IMR-90 (cell line): ENCODE measurements around the gene CMSS1. TPM values are rescaled to one million over a fixed set of nuclear protein-coding genes. Genes with fewer than 3 reads are reported as not detected.

Experiments used
- ATAC-seq: fragments of 200-7000 bp; cut with Tn5 transposase; 2 replicates; pipeline ENCODE4 v1.9.1; 2020; ENCODE audit warnings: low read depth, mild to moderate bottlenecking, moderate library complexity
- BruUV-seq: library from RNA; stranded (reverse); fragments of 400-500 nt; replicated peaks from 2 replicates; lab custom pipeline; 2021; lab: Mats Ljungman, UMichigan
- CTCF ChIA-PET: fragments of 300-600 bp; formaldehyde crosslinking; extraction: SDS; loops from one replicate; lab custom pipeline; 2021; ENCODE audit warnings: antibody characterized with exemption; lab: Yijun Ruan, JAX
- POLR2A ChIA-PET: fragments of 300-600 bp; sonication (Branson Sonifier 250); formaldehyde crosslinking; loops from one replicate; lab custom pipeline; 2022; ENCODE audit warnings: antibody characterized with exemption; ENCODE audit not compliant: unreplicated experiment; lab: Charles Lee
- DNase-seq: peaks from one replicate; pipeline ENCODE4 v3.0.0; 2013
- H2AFZ ChIP-seq: replicated peaks from 2 replicates; pipeline ENCODE3; 2013; ENCODE audit warnings: low read length, mild to moderate bottlenecking; ENCODE audit not compliant: poor library complexity
- H2AK5ac ChIP-seq: 2 replicates; pipeline ENCODE4 v1.6.1; 2013; ENCODE audit warnings: low read depth, low read length, inconsistent platforms
- H2AK9ac ChIP-seq: replicated peaks from 2 replicates; pipeline ENCODE3; 2013; ENCODE audit warnings: mild to moderate bottlenecking, low read depth, low read length, moderate library complexity; ENCODE audit not compliant: poor library complexity
- H2BK120ac ChIP-seq: 2 replicates; pipeline ENCODE4 v1.6.1; 2013; ENCODE audit warnings: low read depth, low read length, inconsistent platforms
- H2BK15ac ChIP-seq: 3 replicates; pipeline ENCODE4 v1.6.1; 2013; ENCODE audit warnings: low read depth, low read length, inconsistent platforms
- H2BK20ac ChIP-seq: 2 replicates; pipeline ENCODE4 v1.6.1; 2013; ENCODE audit warnings: low read depth, mild to moderate bottlenecking, inconsistent platforms, low read length, moderate library complexity
- H2BK5ac ChIP-seq: 2 replicates; pipeline ENCODE4 v1.6.1; 2013; ENCODE audit warnings: mild to moderate bottlenecking, low read depth, low read length, inconsistent platforms; ENCODE audit not compliant: poor library complexity, severe bottlenecking
- H3K14ac ChIP-seq: replicated peaks from 2 replicates; pipeline ENCODE4 v1.6.1; 2013; ENCODE audit warnings: low read depth, low read length, inconsistent platforms
- H3K18ac ChIP-seq: 2 replicates; pipeline ENCODE4 v1.6.1; 2013; ENCODE audit warnings: low read depth, low read length, control low read depth
- H3K23ac ChIP-seq: 2 replicates; pipeline ENCODE4 v1.6.1; 2013; ENCODE audit warnings: low read depth, low read length, inconsistent platforms
- H3K27ac ChIP-seq: 2 replicates; pipeline ENCODE4 v1.5.1; 2013; ENCODE audit warnings: mild to moderate bottlenecking, control low read depth, low read length; ENCODE audit not compliant: insufficient read depth
- H3K27me3 ChIP-seq: 2 replicates; pipeline ENCODE4 v1.6.1; 2013; ENCODE audit warnings: low read length; ENCODE audit not compliant: control insufficient read depth, insufficient read depth
- H3K36me3 ChIP-seq: 2 replicates; pipeline ENCODE4 v1.6.1; 2013; ENCODE audit warnings: low read length, mixed read lengths; ENCODE audit not compliant: control insufficient read depth, insufficient read depth
- H3K4ac ChIP-seq: 2 replicates; pipeline ENCODE4 v1.6.1; 2013; ENCODE audit warnings: low read depth, low read length, inconsistent platforms
- H3K4me1 ChIP-seq: 2 replicates; pipeline ENCODE4 v1.6.1; 2013; ENCODE audit warnings: low read length, mixed read lengths; ENCODE audit not compliant: control insufficient read depth, insufficient read depth
- H3K4me2 ChIP-seq: 2 replicates; pipeline ENCODE4 v1.6.1; 2013; ENCODE audit warnings: low read depth, mild to moderate bottlenecking, control low read depth, low read length, moderate library complexity
- H3K4me3 ChIP-seq: 2 replicates; pipeline ENCODE4 v1.5.1; 2013; ENCODE audit warnings: low read depth, mild to moderate bottlenecking, control low read depth, low read length, moderate library complexity; ENCODE audit not compliant: insufficient read depth
- H3K56ac ChIP-seq: 2 replicates; pipeline ENCODE4 v1.6.1; 2013; ENCODE audit warnings: low read length, inconsistent platforms; ENCODE audit not compliant: insufficient read depth; ENCODE audit errors: extremely low read depth
- H3K79me1 ChIP-seq, 2 experiments: 2 replicates each; pipeline ENCODE4 v1.6.1; 2013; ENCODE audit warnings: low read length in 2 of 2, inconsistent platforms in 1 of 2, low read depth in 1 of 2
- H3K9ac ChIP-seq: 2 replicates; pipeline ENCODE4 v1.6.1; 2013; ENCODE audit warnings: low read depth, low read length, control low read depth
- H3K9me1 ChIP-seq: 2 replicates; pipeline ENCODE4 v1.6.1; 2013; ENCODE audit warnings: low read length, inconsistent platforms; ENCODE audit not compliant: insufficient read depth
- H3K9me3 ChIP-seq: 2 replicates; pipeline ENCODE4 v1.6.1; 2013; ENCODE audit warnings: low read length; ENCODE audit not compliant: control insufficient read depth, insufficient read depth
- H4K20me1 ChIP-seq: 2 replicates; pipeline ENCODE4 v1.6.1; 2013; ENCODE audit warnings: low read length, inconsistent platforms; ENCODE audit not compliant: insufficient read depth
- H4K5ac ChIP-seq: 2 replicates; pipeline ENCODE4 v1.6.1; 2013; ENCODE audit warnings: mild to moderate bottlenecking, low read depth, low read length, control low read depth
- H4K8ac ChIP-seq, 2 experiments: 2 replicates each; pipeline ENCODE4 v1.6.1; 2013; ENCODE audit warnings: low read depth in 2 of 2, low read length in 2 of 2, control low read depth in 1 of 2, inconsistent platforms in 1 of 2
- H4K91ac ChIP-seq: 2 replicates; pipeline ENCODE4 v1.6.1; 2013; ENCODE audit warnings: low read depth, low read length, inconsistent platforms; ENCODE audit not compliant: insufficient read depth
- CEBPB ChIP-seq: IDR thresholded peaks from 2 replicates; pipeline ENCODE4 v1.6.1; 2012; ENCODE audit warnings: low read depth, low read length, improper control_type of control experiment
- CTCF ChIP-seq: conservative IDR thresholded peaks from 2 replicates; pipeline ENCODE4 v1.5.1; 2012; ENCODE audit warnings: mild to moderate bottlenecking, low read depth, low read length, improper control_type of control experiment
- FOS ChIP-seq: fragments of 150-350 bp; IDR thresholded peaks from 2 replicates; pipeline ENCODE4 v1.6.1; 2016; ENCODE audit warnings: low read depth, low read length
- MAFK ChIP-seq: IDR thresholded peaks from 2 replicates; pipeline ENCODE4 v1.6.1; 2012; ENCODE audit warnings: low read depth, low read length, improper control_type of control experiment
- MAZ ChIP-seq: IDR thresholded peaks from 2 replicates; pipeline ENCODE4 v1.6.1; 2012; ENCODE audit warnings: low read depth, mild to moderate bottlenecking, low read length, improper control_type of control experiment, moderate library complexity, borderline replicate concordance
- MXI1 ChIP-seq: IDR thresholded peaks from 2 replicates; pipeline ENCODE4 v1.6.1; 2012; ENCODE audit warnings: low read depth, mild to moderate bottlenecking, low read length, moderate library complexity, borderline replicate concordance
- NFE2L2 ChIP-seq: fragments of 150-350 bp; IDR thresholded peaks from 2 replicates; pipeline ENCODE4 v1.6.1; 2016; ENCODE audit warnings: low read depth, mild to moderate bottlenecking, low read length
- POLR2A ChIP-seq: IDR thresholded peaks from 2 replicates; pipeline ENCODE4 v1.6.1; 2012; ENCODE audit warnings: mild to moderate bottlenecking, low read depth, low read length
- RAD21 ChIP-seq: IDR thresholded peaks from 2 replicates; pipeline ENCODE4 v1.6.1; 2012; ENCODE audit warnings: low read length, improper control_type of control experiment
- SMC3 ChIP-seq: fragments of 150-350 bp; IDR thresholded peaks from 2 replicates; pipeline ENCODE4 v1.6.1; 2016; ENCODE audit warnings: low read depth, mild to moderate bottlenecking, antibody characterized with exemption, low read length, moderate library complexity
- WGBS, 2 experiments: methylation state at CpG; one replicate each; pipeline versions ENCODE4 v1.1.5 to v1.1.7; 2013; ENCODE audit warnings: missing lambda C conversion rate in 2 of 2; ENCODE audit not compliant: insufficient read length in 1 of 2; ENCODE audit errors: extremely low coverage in 2 of 2; 5-methylcytosine and 5-hydroxymethylcytosine counted together
- dilution Hi-C: fragments of 300-500 bp; cut with HindIII; formaldehyde crosslinking; loops from one replicate; pipeline ENCODE4 v1.14.3; 2018; ENCODE audit warnings: low sequenced_read_pairs; ENCODE audit not compliant: unreplicated experiment
- in situ Hi-C: fragments of 300-500 bp; cut with MboI; formaldehyde crosslinking; loops from 3 replicates; pipeline ENCODE4 v1.14.3; 2019; ENCODE audit warnings: low sequenced_read_pairs, inconsistent platforms, mixed read lengths
- intact Hi-C: fragments of 100-400 bp; cut with micrococcal nuclease; formaldehyde crosslinking; loops from 2 replicates; pipeline ENCODE4 v1.10.0; 2022
- polyA plus RNA-seq, 3 experiments: library from polyadenylated mRNA; depleted of rRNA; stranded (reverse); fragments of >200 nt; gene quantifications; 2 replicates each; pipeline ENCODE4 v1.2.3, GENCODE V29; 2012; ENCODE audit warnings: low replicate concordance in 1 of 3
- total RNA-seq: library from RNA; depleted of rRNA; stranded (reverse); fragments of >200 nt; gene quantifications from 2 replicates; pipeline ENCODE4 v1.2.3, GENCODE V29; 2012
- TF ChIP-seq, protein P1 (sequence below): fragments of 150-350 bp; IDR thresholded peaks from 2 replicates; pipeline ENCODE4 v1.6.1; 2017; ENCODE audit warnings: mild to moderate bottlenecking, antibody characterized with exemption, low read length, low read depth

CMSS1 gene
- total and polyA plus RNA-seq, 2 of the 4 experiments (the other 2 are of a cell fraction): 12.5 to 13.6 TPM

GRCh38 chr3:99927671-99928457 is 110.2 kb downstream of the CMSS1 start:
- CTCF ChIA-PET: interaction anchor here (0.9 kb wide), 1 partner anchor 20 kb away, joined by 10 read pairs; no protein-coding TSS in a partner anchor
- H3K4me1 ChIP-seq: 0 out of 2 replicates have a peak, but pooled peaks cover 2% of the 10 kb centered on the region
- 69% methylated on average over 2 of the region's 7 CpGs; no CpG with 5 or more reads in 1 of the 2 experiments for WGBS, 2 experiments
- H3K79me1 ChIP-seq: peaks cover 8 to 11% of the 10 kb centered on the region in 2 experiments; a peak in 3 of 4 replicates
- peaks cover 7% of the 10 kb centered on the region for H3K9me1 ChIP-seq
- H4K20me1 ChIP-seq: 0 out of 2 replicates have a peak, but pooled peaks cover 3% of the 10 kb centered on the region
- TF ChIP-seq RAD21: no peak
- no peak for TF ChIP-seq CTCF
- no peak for TF ChIP-seq MXI1
- TF ChIP-seq NFE2L2: no peak
- TF ChIP-seq MAFK: no peak
- TF ChIP-seq FOS: no peak
- no peak for TF ChIP-seq MAZ
- no peak for TF ChIP-seq CEBPB
- TF ChIP-seq, protein P1, sequence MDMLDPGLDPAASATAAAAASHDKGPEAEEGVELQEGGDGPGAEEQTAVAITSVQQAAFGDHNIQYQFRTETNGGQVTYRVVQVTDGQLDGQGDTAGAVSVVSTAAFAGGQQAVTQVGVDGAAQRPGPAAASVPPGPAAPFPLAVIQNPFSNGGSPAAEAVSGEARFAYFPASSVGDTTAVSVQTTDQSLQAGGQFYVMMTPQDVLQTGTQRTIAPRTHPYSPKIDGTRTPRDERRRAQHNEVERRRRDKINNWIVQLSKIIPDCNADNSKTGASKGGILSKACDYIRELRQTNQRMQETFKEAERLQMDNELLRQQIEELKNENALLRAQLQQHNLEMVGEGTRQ: no peak
- no peak for TF ChIP-seq POLR2A
- TF ChIP-seq SMC3: no peak
- H3K27ac ChIP-seq: no peak overlapping the region
- no peak for ATAC-seq
- no TSS peak for BruUV-seq
- no peak overlapping the region for H3K9ac ChIP-seq
- no peaks in the 10 kb centered on the region for H3K36me3 ChIP-seq
- no peak overlapping the region for H3K23ac ChIP-seq
- H3K4ac ChIP-seq: no peak overlapping the region
- no peaks in the 10 kb centered on the region for H3K9me3 ChIP-seq
- dilution Hi-C loops (no loop called here), intact Hi-C loops (no loop called here), in situ Hi-C loops (no loop called here)
- H2BK15ac ChIP-seq: no peak overlapping the region
- POLR2A ChIA-PET: no interaction called here
- DNase-seq: no peak
- no peaks in the 10 kb centered on the region for H3K27me3 ChIP-seq
- no peak overlapping the region for H2AK5ac ChIP-seq
- no peak overlapping the region for H4K91ac ChIP-seq
- H3K4me2 ChIP-seq: no peak overlapping the region
- no peak overlapping the region for H2AK9ac ChIP-seq
- H2BK120ac ChIP-seq: no peak overlapping the region
- H2BK5ac ChIP-seq: no peak overlapping the region
- H3K4me3 ChIP-seq: no peak overlapping the region
- H3K56ac ChIP-seq: no peak overlapping the region
- no peak overlapping the region for H2AFZ ChIP-seq
- no peak overlapping the region for H4K5ac ChIP-seq
- H3K18ac ChIP-seq: no peak overlapping the region
- no peak overlapping the region for H2BK20ac ChIP-seq
- H4K8ac ChIP-seq: no peak overlapping the region
- H3K14ac ChIP-seq: no peak overlapping the region
